Activated CD4-positive, alpha-beta T cell treated with anti-CD3 and anti-CD28 coated beads, Interleukin-2, Interleukin-4, amounts not matched to agents 100 ng/mL and 50 ng/mL, durations not matched to agents 16 hours and 8 hours (primary cell): ENCODE results near the gene LRIG1.

ENCODE experiments used
- DNase-seq: peaks from one replicate; pipeline ENCODE4 v3.0.0-alpha.2; 2020; ENCODE audit warnings: low spot score

Gene LRIG1

DNA sequence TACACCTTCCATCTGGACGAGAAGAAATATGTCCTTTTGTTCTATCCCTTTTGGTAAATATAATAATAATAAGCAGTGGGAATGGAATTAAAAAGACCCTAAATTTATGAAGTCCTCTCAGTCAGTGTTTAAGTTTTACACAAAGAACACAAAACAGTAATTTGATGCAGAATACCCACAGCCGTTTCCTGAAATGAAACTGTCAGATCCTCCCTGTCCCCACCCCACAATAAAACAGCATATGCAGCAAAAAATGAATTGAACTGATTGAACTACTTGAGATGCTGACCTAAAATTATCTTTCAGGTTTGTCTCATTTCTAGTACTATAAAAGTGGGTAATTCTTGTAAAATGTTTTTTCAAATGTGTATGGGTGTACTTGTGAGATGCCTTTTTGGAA lies 2.2 kb upstream of the LRIG1 start:
- DNase-seq, result no peak

DNA sequence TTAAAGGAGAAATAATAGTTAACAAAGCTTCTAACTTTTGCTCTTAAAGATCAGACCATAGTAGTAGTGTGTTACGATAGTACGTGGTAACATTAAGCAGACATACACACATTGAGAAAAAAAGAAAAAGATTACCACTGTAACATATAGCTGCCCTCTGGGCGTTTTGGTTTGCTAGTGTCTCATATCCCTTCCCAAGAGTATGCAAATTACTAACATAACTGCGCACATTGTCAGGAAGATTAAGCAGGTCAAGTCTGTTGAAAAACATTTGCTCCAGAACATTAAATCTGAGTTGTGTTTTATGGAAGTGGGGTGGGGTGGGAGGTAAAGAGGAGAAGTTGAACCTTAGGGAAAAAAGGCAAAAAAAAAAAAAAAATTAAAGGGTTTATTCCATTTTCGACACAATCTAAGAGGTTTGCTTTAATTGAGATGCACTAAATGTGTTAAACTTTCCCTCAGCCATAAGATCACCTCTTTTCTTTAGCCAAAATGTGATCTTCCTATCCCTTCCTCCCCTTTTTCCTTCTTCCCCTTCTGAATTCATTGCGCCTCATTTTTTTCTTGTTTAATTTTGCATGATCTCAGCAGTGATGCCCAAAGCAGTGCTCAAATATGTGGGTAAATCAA lies 1.5 kb upstream of the LRIG1 start:
- DNase-seq, result no peak

GRCh38 chr3:66501483-66502244 lies 842 bp upstream of the LRIG1 start:
- DNase-seq, result no peak

DNA sequence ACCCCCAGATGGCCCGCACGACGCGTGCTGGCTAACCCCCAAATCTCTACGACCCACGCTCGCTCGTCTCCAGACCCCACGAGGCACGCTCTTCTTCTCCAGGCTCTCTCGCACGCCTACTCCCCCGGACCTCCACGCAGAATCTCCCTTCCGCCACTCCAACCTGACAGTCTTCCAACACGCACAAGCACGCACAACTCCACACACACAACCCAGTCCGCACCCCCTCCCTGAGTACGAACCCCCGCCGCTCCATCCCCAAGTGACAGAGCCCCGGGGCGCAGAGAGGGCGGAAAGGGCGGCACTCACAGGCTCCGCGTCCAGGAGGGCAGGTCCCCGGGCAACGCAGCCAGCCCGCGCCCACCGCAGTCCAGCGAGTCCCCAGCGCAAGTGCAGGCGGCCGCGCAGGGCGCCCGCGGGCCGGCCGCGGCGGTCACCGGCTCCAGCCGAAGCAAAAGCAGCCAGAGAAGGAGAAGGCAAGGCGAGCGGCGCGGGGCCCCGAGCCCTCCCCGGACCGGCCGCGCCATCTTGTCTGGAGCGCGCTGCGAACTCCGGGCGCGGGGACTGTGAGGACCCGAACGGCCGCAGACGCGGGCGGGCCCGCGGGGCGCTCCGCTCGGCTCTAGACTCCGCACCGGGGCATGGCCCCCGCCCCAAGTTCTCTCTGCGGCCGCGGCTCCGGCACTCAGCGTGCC lies 794 bp downstream of the LRIG1 start:
- DNase-seq, result no peak

GRCh38 chr3:66498687-66499621 lies 1.9 kb downstream of the LRIG1 start:
- no peak for DNase-seq

DNA sequence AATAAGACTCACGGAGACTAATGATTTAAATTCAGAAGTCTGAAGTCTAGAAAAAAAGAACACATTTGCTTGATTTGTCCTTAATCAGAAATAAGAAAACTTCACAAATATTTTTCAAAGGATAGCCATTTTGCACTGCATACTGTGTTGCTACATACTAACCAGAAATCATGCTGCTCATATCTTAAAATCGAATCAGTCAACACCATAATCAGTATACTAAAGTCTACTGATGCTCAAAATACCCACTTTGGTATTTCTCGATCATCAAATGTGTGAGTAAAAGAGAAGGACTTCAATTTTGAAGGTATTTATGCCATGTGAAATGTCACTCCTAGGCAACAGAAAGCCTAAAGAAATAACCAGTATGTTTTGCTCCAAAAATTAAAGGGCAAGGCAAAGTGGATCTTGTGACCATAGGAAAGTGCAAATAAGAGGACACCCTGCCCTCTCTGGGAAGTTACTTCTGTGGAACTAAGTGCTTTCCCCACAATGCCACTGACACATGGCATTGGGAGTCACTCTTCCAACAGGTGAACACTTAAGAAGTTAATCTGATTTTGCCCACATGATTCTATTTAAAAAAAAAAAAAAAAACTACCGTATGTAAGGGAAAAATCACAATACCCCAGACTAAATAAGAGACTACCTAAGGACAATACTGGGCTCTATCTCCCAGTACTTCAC lies 2.7 kb downstream of the LRIG1 start:
- no peak for DNase-seq

GRCh38 chr3:66497288-66497984 lies 3.4 kb downstream of the LRIG1 start:
- no peak for DNase-seq

DNA sequence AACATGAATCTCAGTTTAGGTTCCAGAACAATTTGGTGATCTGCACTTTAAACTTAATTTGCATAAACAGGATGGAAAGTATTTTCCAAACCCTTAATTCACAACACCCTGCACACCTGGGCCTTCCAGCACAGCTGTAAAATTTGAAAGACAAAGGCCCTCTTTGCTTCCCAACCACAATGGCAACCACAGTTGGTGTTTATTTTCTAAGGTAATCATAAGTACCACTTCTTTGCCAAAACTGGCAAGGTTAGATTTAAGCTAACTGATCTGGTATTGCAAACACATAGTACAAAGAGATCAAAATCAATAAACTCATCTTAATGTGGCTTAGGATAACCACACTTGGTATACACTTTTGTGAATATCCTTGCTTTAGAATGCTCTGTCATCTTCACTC lies 4.1 kb downstream of the LRIG1 start:
- DNase-seq, result no peak

GRCh38 chr3:66496301-66496700 lies 4.5 kb downstream of the LRIG1 start:
- DNase-seq, result no peak

GRCh38 chr3:66495668-66496045 lies 5.2 kb downstream of the LRIG1 start:
- DNase-seq, result no peak

DNA sequence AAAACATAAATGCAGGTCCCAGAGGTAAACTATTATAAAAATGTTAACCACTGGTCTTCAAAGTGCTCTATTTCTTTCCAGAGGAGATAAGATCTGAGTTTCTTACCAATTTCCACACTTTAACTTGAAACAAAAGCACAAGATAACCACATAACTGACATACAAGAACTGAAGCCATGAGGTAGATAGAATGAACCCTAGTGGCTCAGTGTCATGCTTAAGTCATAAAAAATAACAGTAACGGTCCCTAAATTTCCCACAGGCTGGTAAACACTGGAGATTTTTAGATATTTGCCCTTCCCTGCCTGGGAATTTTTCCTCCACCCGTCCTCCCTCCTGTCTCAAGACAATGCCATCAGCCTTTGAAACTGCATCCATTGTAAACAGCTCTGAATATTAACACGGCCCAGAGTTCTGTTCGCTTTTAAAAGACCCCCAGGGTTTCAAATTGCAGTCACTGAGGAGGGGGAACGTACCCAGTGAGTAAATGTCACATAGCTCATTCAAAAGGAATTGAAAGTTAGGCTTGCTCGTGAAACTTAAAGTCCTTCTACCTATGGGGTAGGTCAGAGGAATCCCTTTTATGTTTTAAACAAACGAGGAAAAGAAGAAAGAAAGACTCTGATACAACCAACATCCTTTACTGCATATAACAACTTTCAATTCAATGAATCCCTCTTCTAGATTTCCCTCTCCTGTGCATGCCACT lies 5.7 kb downstream of the LRIG1 start:
- no peak for DNase-seq

DNA sequence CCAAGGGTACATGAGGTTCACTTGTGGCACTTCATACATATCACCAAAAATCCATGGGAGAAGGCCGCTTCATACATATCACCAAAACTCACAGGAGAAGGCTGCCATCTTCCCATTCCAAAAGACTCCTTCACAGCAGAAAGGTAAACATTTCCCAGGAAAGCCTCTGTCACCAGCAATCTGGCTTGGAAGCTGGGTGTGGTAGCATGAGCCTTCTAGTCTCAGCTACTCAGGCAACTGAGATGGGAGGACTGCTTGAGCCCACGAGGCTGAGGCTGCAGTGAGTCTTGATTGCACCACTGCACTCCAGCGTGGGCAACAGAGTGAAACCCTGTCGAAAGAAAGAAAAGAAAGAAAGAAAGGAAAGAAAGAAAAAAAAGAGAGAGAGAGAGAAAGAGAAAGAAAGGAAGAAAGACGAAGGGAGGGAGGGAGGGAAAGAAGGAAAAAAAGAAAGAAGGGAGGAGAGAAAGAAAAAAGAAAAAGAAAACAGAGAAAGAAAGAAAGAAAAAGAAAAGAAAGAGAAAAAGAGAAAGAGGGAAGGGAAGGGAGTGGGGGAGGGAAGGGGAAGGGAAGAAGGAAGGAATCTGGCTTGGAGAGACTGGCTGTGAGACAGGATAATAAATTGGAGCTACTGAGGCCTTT lies 7.2 kb downstream of the LRIG1 start:
- no peak for DNase-seq

- no peak for DNase-seq
Measured at GRCh38 chr3:66492672-66493071, 8.2 kb downstream of the LRIG1 start.

GRCh38 chr3:66492071-66492470 lies 8.8 kb downstream of the LRIG1 start:
- DNase-seq, result no peak

- no peak for DNase-seq
Measured at GRCh38 chr3:66490984-66491383, 9.8 kb downstream of the LRIG1 start.

DNA sequence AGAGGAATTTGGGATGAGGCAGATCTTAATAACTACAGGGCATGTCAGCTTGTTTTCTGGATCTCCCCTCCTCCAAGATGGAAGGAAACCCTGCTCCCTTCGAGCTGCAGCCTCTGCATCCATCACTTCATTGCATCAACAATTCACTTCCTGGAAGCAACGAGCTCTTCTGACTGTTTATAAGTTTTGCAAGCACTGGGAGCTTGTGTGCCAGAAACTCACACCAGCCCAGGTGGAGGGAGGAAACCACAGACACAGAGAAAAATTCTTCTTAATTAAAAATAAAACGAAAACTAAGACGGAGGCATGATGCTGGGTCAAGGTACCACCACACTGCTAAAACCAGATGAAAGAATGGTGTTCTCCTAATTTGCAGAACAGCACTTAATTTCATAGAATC lies 10.6 kb downstream of the LRIG1 start:
- DNase-seq, result peak; percentile 75

DNA sequence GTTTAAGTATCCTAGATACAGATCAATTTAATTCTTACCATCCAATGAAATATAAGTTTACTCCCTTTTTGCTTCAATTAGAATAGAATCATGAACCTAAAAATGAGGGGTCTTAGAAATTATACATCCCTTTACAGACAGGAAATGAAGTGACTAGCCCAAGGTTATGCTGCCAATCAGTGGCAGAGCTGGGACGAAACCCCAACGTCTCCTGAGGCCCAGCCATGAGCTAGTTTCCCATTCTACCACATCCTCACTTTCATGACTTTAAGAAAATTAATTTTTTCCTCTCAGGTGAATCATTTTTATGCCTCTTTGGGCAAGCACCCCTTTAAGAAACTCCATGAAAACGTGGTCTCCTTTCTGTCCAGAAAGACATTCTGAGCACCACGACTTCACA lies 11.2 kb downstream of the LRIG1 start:
- no peak for DNase-seq

DNA sequence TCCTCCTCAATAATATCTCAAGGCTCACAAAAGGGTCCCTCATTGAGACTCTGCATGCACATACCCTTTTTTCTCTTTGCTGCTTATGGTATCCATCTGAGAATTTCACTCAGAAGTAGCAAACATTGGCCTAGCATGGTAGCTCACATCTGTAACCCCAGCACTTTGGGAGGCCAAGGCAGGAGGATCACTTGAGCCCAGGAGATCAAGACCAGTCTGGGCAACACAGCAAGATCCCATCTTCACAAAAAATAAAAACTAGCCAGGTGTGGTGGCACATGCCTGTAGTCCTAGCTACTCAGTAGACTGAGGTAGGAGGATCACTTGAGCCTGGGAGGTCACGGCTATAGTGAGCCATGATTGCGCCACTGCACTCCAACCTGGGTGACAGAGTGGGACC lies 11.7 kb downstream of the LRIG1 start:
- no peak for DNase-seq

DNA sequence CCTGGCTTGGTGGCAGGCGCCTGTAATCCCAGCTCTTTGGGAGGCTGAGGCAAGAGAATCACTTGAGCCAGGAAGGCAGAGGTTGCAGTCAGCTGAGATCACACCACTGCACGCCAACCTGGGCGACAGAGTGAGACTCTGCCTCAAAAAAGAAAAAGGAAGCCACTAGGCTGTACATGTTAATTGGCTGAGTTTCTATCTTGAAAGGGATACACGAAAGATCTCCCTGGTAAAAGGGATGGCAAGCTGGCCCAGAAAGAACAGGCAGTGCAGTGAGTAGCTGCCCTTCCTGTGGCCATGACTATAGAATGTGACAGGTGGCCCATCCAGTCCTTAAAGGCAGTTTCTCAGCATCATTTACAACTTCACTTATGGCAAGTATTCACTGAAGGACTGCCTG lies 12.3 kb downstream of the LRIG1 start:
- no peak for DNase-seq

DNA sequence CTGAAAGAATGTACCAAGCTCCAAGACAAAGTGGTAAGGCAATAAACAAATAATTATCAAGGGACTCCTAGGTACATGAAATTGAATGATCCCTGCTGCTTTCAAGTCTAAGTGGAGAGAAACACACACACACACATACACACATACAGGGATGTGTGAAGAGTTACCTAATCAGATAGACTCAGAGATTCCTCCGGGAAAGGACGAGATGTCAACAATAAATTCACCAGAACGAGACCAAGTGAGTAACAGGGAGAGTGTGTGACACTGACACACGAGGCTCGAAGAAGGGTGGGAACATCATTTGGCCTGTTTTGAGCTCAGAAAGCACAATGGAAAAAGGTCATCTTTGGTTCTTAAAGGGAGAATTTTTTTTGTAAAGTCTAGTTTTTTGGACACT lies 13.4 kb downstream of the LRIG1 start:
- no peak for DNase-seq
